Measurements from ENCODE around the gene FAM180B. TPM values are rescaled to one million over a fixed set of nuclear protein-coding genes. Genes with fewer than 3 reads are reported as not detected.
"Not testable (repeated sequence)": the region's sequence is repeated elsewhere in the genome, so short reads cannot be mapped to it uniquely, and the experiment has no call there.

The FAM180B gene
- total RNA-seq, 2 experiments from 2014 or later, result 0.25 TPM; not detected in 1

- ChIA-PET POLR2A (no interaction called here), CTCF (interaction anchor here (0.6 to 1.7 kb wide), 3 partner anchors 8 to 55 kb away, joined by 3 to 4 read pairs (median 4); no protein-coding TSS in a partner anchor)
- Mint-ChIP-seq H3K4me3 (no peak overlapping the region), H3K4me1 (peaks cover 6% of the 10 kb centered on the region), H3K9me3 (no peaks in the 10 kb centered on the region), H3K27ac (peak overlapping the region; percentile 28), H3K27me3 (no peaks in the 10 kb centered on the region), H3K36me3 (ENCODE audit: low read depth) (peaks cover 2% of the 10 kb centered on the region)
- DNase-seq, result no peak
Observed at GRCh38 chr11:47611348-47611794, 24.9 kb downstream of the FAM180B start.

GRCh38 chr11:47615249-47615648, 28.8 kb downstream of the FAM180B start:
- ChIA-PET POLR2A (no interaction called here), CTCF (interaction anchor here (1.1 kb wide), 1 partner anchor 139 kb away, joined by 3 read pairs; no protein-coding TSS in a partner anchor)
- no peak overlapping the region for H3K4me3 Mint-ChIP-seq
- H3K27ac Mint-ChIP-seq, result no peak overlapping the region
- peaks cover 11% of the 10 kb centered on the region for H3K36me3 Mint-ChIP-seq (ENCODE audit: low read depth)
- no peak for DNase-seq
- H3K27me3 Mint-ChIP-seq, result no peaks in the 10 kb centered on the region
- H3K4me1 Mint-ChIP-seq, result peaks cover 6% of the 10 kb centered on the region
- H3K9me3 Mint-ChIP-seq, result no peaks in the 10 kb centered on the region

- Mint-ChIP-seq H3K4me3 (no peak overlapping the region), H3K9me3 (no peaks in the 10 kb centered on the region), H3K27me3 (no peaks in the 10 kb centered on the region), H3K36me3 (ENCODE audit: low read depth) (peaks cover 15% of the 10 kb centered on the region), H3K27ac (no peak overlapping the region), H3K4me1 (peaks cover 6% of the 10 kb centered on the region)
- ChIA-PET CTCF (interaction anchor here (0.7 to 1.3 kb wide), 6 partner anchors 12 to 262 kb away, joined by 3 to 5 read pairs (median 3); no protein-coding TSS in a partner anchor), POLR2A (interaction anchor here (0.6 kb wide), 1 partner anchor 1190 kb away, joined by 3 read pairs; no protein-coding TSS in a partner anchor)
- DNase-seq, result peak; percentile 35
Observed at GRCh38 chr11:47616726-47617416, 30.4 kb downstream of the FAM180B start.

- no peaks in the 10 kb centered on the region for H3K9me3 Mint-ChIP-seq
- H3K27me3 Mint-ChIP-seq, result no peaks in the 10 kb centered on the region
- peaks cover 6% of the 10 kb centered on the region for H3K4me1 Mint-ChIP-seq
- no peak overlapping the region for H3K4me3 Mint-ChIP-seq
- CTCF ChIA-PET, result interaction anchor here (0.8 to 1.3 kb wide), 4 partner anchors 11 to 146 kb away, joined by 3 to 4 read pairs (median 3); no protein-coding TSS in a partner anchor
- H3K36me3 Mint-ChIP-seq (ENCODE audit: low read depth), result peaks cover 16% of the 10 kb centered on the region
- POLR2A ChIA-PET, result interaction anchor here (0.6 kb wide), 1 partner anchor 1190 kb away, joined by 3 read pairs; no protein-coding TSS in a partner anchor
- H3K27ac Mint-ChIP-seq, result no peak overlapping the region
- no peak for DNase-seq
Observed at GRCh38 chr11:47617417-47617809, 30.9 kb downstream of the FAM180B start.

- H3K27ac Mint-ChIP-seq, result no peak overlapping the region
- H3K36me3 Mint-ChIP-seq (ENCODE audit: low read depth), result peaks cover 25% of the 10 kb centered on the region
- H3K27me3 Mint-ChIP-seq, result no peaks in the 10 kb centered on the region
- H3K9me3 Mint-ChIP-seq, result no peaks in the 10 kb centered on the region
- ChIA-PET POLR2A (no interaction called here), CTCF (interaction anchor here (1.7 to 1.9 kb wide), 3 partner anchors 8 to 16 kb away, joined by 4 to 6 read pairs (median 5); no protein-coding TSS in a partner anchor)
- no peak overlapping the region for H3K4me3 Mint-ChIP-seq
- H3K4me1 Mint-ChIP-seq, result peaks cover 6% of the 10 kb centered on the region
- no peak for DNase-seq
Observed at GRCh38 chr11:47620836-47621378, 34.4 kb downstream of the FAM180B start.

GRCh38 chr11:47626234-47626633, 39.8 kb downstream of the FAM180B start:
- no peak overlapping the region for H3K27ac Mint-ChIP-seq
- POLR2A ChIA-PET, result interaction anchor here (0.7 kb wide), 1 partner anchor 16 kb away, joined by 3 read pairs; no protein-coding TSS in a partner anchor
- no peak for DNase-seq
- H3K9me3 Mint-ChIP-seq, result no peaks in the 10 kb centered on the region
- H3K27me3 Mint-ChIP-seq, result no peaks in the 10 kb centered on the region
- H3K4me1 Mint-ChIP-seq, result no peaks in the 10 kb centered on the region
- no peak overlapping the region for H3K4me3 Mint-ChIP-seq
- H3K36me3 Mint-ChIP-seq (ENCODE audit: low read depth), result peaks cover 40% of the 10 kb centered on the region
- CTCF ChIA-PET, result interaction anchor here (0.6 to 1.3 kb wide), 3 partner anchors 10 to 333 kb away, joined by 3 to 4 read pairs (median 3); no protein-coding TSS in a partner anchor

- Mint-ChIP-seq H3K27me3 (no peaks in the 10 kb centered on the region), H3K4me3 (no peak overlapping the region), H3K36me3 (ENCODE audit: low read depth) (peaks cover 46% of the 10 kb centered on the region), H3K9me3 (no peaks in the 10 kb centered on the region), H3K27ac (no peak overlapping the region), H3K4me1 (no peaks in the 10 kb centered on the region)
- ChIA-PET POLR2A (no interaction called here), CTCF (interaction anchor here (0.6 to 1.4 kb wide), 4 partner anchors 11 to 174 kb away, joined by 3 to 4 read pairs (median 3); no protein-coding TSS in a partner anchor)
- DNase-seq, result no peak
Observed at GRCh38 chr11:47628026-47628425, 41.5 kb downstream of the FAM180B start.

GRCh38 chr11:47631473-47631872, 45.0 kb downstream of the FAM180B start:
- Mint-ChIP-seq H3K4me1 (no peaks in the 10 kb centered on the region), H3K27me3 (no peaks in the 10 kb centered on the region), H3K4me3 (no peak overlapping the region), H3K36me3 (ENCODE audit: low read depth) (peaks cover 62% of the 10 kb centered on the region), H3K9me3 (no peaks in the 10 kb centered on the region), H3K27ac (no peak overlapping the region)
- ChIA-PET POLR2A (no interaction called here), CTCF (interaction anchor here (0.7 kb wide), 1 partner anchor 74 kb away, joined by 3 read pairs; no protein-coding TSS in a partner anchor)
- DNase-seq, result no peak

GRCh38 chr11:47636331-47636730, 49.9 kb downstream of the FAM180B start:
- H3K36me3 Mint-ChIP-seq (ENCODE audit: low read depth), result peaks cover 56% of the 10 kb centered on the region
- CTCF ChIA-PET, result interaction anchor here (0.6 to 1.9 kb wide), 4 partner anchors 11 to 216 kb away, joined by 3 to 6 read pairs (median 4); no protein-coding TSS in a partner anchor

More at GRCh38 chr11:47636331-47636730, 49.9 kb downstream of the FAM180B start:
- H3K9me3 Mint-ChIP-seq, H3K27me3 Mint-ChIP-seq, H3K4me3 Mint-ChIP-seq, DNase-seq, H3K27ac Mint-ChIP-seq, POLR2A ChIA-PET: not testable (repeated sequence)
- H3K4me1 Mint-ChIP-seq, result peaks cover 14% of the 10 kb centered on the region

Other genes starting within 250 kb of the FAM180B start
- gene MYBPC3, start 234.0 kb upstream of the FAM180B start, total RNA-seq, result not detected
- not detected for gene SPI1, start 208.1 kb upstream of the FAM180B start, total RNA-seq
- gene SLC39A13, start 178.1 kb upstream of the FAM180B start, total RNA-seq, result 10 to 100 TPM; 22.4 to 28.1 TPM
- 100 to 1,000 TPM; 153 to 162 TPM for gene PSMC3, start 160.2 kb upstream of the FAM180B start, total RNA-seq
- gene RAPSN, start 137.5 kb upstream of the FAM180B start, total RNA-seq, result under 1 TPM; 0.48 to 0.50 TPM
- gene CELF1, start 33.5 kb upstream of the FAM180B start, total RNA-seq, result 100 to 1,000 TPM; 102 to 105 TPM
- 10 to 100 TPM; 34.2 to 40.5 TPM for gene PTPMT1, start 21.1 kb upstream of the FAM180B start, total RNA-seq
- gene KBTBD4, start 7.7 kb upstream of the FAM180B start, total RNA-seq, result 10 to 100 TPM; 17.2 to 20.3 TPM
- gene NDUFS3, start 7.6 kb upstream of the FAM180B start, total RNA-seq, result 100 to 1,000 TPM; 105 to 110 TPM
- gene C1QTNF4, start 7.7 kb downstream of the FAM180B start, total RNA-seq, result under 1 TPM in 1 of 2 experiments, not detected in 1; 0.22 TPM
- gene MTCH2, start 55.9 kb downstream of the FAM180B start, total RNA-seq, result 10 to 100 TPM; 76.6 to 89.4 TPM
- gene AGBL2, start 128.7 kb downstream of the FAM180B start, total RNA-seq, result 1 to 10 TPM; 4.9 to 5.9 TPM
- 100 to 1,000 TPM; 148 to 161 TPM for gene FNBP4, start 180.7 kb downstream of the FAM180B start, total RNA-seq

Data from activated CD4-positive, alpha-beta T cell treated with anti-CD3 and anti-CD28 coated beads, Interleukin-2, amount 10 ng/mL, durations not matched to agents 7 days and 5 days (primary cell).